HG03139 (cell line): ENCODE data around the gene ARNT2.

Experiments
- ATAC-seq: cut with Tn5 transposase; IDR thresholded peaks from one replicate; pipeline ENCODE4 v1.9.1; 2021; ENCODE audit not compliant: unreplicated experiment

ARNT2 gene

GRCh38 chr15:80405970-80406369 lies 1.8 kb downstream of the ARNT2 start:
- no peak for ATAC-seq

GRCh38 chr15:80411788-80412288 lies 7.7 kb downstream of the ARNT2 start:
- no peak for ATAC-seq

GRCh38 chr15:80414546-80415357 lies 10.6 kb downstream of the ARNT2 start:
- no peak for ATAC-seq

- no peak for ATAC-seq
These were observed 11.1 kb downstream of the ARNT2 start for GRCh38 chr15:80415358-80415670.

- no peak for ATAC-seq
These were observed 12.5 kb downstream of the ARNT2 start for GRCh38 chr15:80416702-80417101.

GRCh38 chr15:80418892-80419537 lies 14.8 kb downstream of the ARNT2 start:
- no peak for ATAC-seq

- ATAC-seq: no peak
These were observed 15.4 kb downstream of the ARNT2 start for GRCh38 chr15:80419546-80419945.

- no peak for ATAC-seq
These were observed 16.5 kb downstream of the ARNT2 start for GRCh38 chr15:80420658-80421057.

GRCh38 chr15:80423215-80423614 lies 19.0 kb downstream of the ARNT2 start:
- no peak for ATAC-seq

- ATAC-seq: no peak
These were observed 20.2 kb downstream of the ARNT2 start for GRCh38 chr15:80424381-80424780.

- ATAC-seq: no peak
These were observed 22.1 kb downstream of the ARNT2 start for GRCh38 chr15:80426316-80426715.

- ATAC-seq: no peak
These were observed 25.8 kb downstream of the ARNT2 start for GRCh38 chr15:80429964-80430363.

- no peak for ATAC-seq
These were observed 27.6 kb downstream of the ARNT2 start for GRCh38 chr15:80431635-80432344.

GRCh38 chr15:80432345-80432702 lies 28.1 kb downstream of the ARNT2 start:
- ATAC-seq: no peak

GRCh38 chr15:80433836-80434235 lies 29.7 kb downstream of the ARNT2 start:
- ATAC-seq: no peak

- ATAC-seq: no peak
These were observed 30.9 kb downstream of the ARNT2 start for GRCh38 chr15:80434926-80435720.

- ATAC-seq: no peak
These were observed 32.5 kb downstream of the ARNT2 start for GRCh38 chr15:80436511-80437307.

GRCh38 chr15:80437334-80437891 lies 33.2 kb downstream of the ARNT2 start:
- ATAC-seq: no peak

GRCh38 chr15:80439140-80439539 lies 35.0 kb downstream of the ARNT2 start:
- no peak for ATAC-seq

GRCh38 chr15:80440024-80440423 lies 35.8 kb downstream of the ARNT2 start:
- no peak for ATAC-seq
